Upper lobe of left lung (tissue), 4 donors: ENCODE data around the gene DOC2B.

ENCODE experiments used
- EP300 ChIP-seq, 4 donors: sonication (generic); formaldehyde crosslinking; IDR thresholded peaks; one replicate each; pipeline ENCODE4 v1.5.1; 2017; ENCODE audit warnings: antibody characterized with exemption in 4 of 4, control low read depth in 2 of 4
- POLR2A ChIP-seq, 4 donors: fragments of 450-650 bp; IDR thresholded peaks; one replicate each; pipeline ENCODE4 v1.5.1; 2016 to 2017; ENCODE audit warnings: antibody characterized with exemption in 4 of 4, mild to moderate bottlenecking in 2 of 4

GRCh38 chr17:156946-157345, 24.5 kb downstream of the DOC2B start:
- no peak for TF ChIP-seq EP300 (IDR thresholded peaks at IDR 0.05)
- no peak for TF ChIP-seq POLR2A (IDR thresholded peaks at IDR 0.05)
